Thymus (tissue), 11 donors: ENCODE data around the gene PBX1. TPM values are rescaled to one million over a fixed set of nuclear protein-coding genes. Genes with fewer than 3 reads are reported as not detected.

Source experiments
- DNase-seq, 9 donors: peaks; one replicate each; pipeline ENCODE4 v3.0.0-alpha.2; 2013; ENCODE audit warnings: low spot score in 9 of 9, low read depth in 6 of 9, missing footprints in 1 of 9
- H3K27ac ChIP-seq, 2 donors: one replicate each; pipeline ENCODE4 v1.5.1; 2013; ENCODE audit warnings: control low read depth in 1 of 2, low read depth in 1 of 2, low read length in 1 of 2, mild to moderate bottlenecking in 1 of 2, moderate library complexity in 1 of 2
- H3K27me3 ChIP-seq, 2 donors: one replicate each; pipeline ENCODE4 v1.5.1; 2013; ENCODE audit warnings: low read length in 1 of 2; ENCODE audit not compliant: control insufficient read depth in 2 of 2, insufficient read depth in 1 of 2
- H3K36me3 ChIP-seq, 2 donors: one replicate each; pipeline ENCODE4 v1.5.1; 2013; ENCODE audit warnings: low read length in 1 of 2, mild to moderate bottlenecking in 1 of 2, moderate library complexity in 1 of 2; ENCODE audit not compliant: control insufficient read depth in 2 of 2, insufficient read depth in 2 of 2
- H3K4me1 ChIP-seq, 2 donors: one replicate each; pipeline ENCODE4 v1.5.1; 2013; ENCODE audit warnings: low read length in 2 of 2; ENCODE audit not compliant: control insufficient read depth in 2 of 2, insufficient read depth in 2 of 2
- H3K4me3 ChIP-seq, 2 donors: one replicate each; pipeline ENCODE4 v1.5.1; 2013; ENCODE audit warnings: low read length in 2 of 2, control low read depth in 1 of 2, mild to moderate bottlenecking in 1 of 2
- H3K9me3 ChIP-seq, 2 donors: one replicate each; pipeline ENCODE4 v1.5.1; 2013; ENCODE audit warnings: low read length in 1 of 2, mild to moderate bottlenecking in 1 of 2; ENCODE audit not compliant: control insufficient read depth in 2 of 2, insufficient read depth in 1 of 2
- WGBS: extraction: QIAGEN DNeasy Blood & Tissue Kit; methylation state at CpG from one replicate; pipeline ENCODE4 v1.1.7; 2013; 5-methylcytosine and 5-hydroxymethylcytosine counted together
- polyA plus RNA-seq: library from polyadenylated mRNA; stranded (reverse); fragments of 200-250 nt; gene quantifications from one replicate; pipeline ENCODE4 v1.2.3, GENCODE V29; 2013
- total RNA-seq: library from RNA; stranded (reverse); fragments of 120-200 nt; gene quantifications from one replicate; pipeline ENCODE4 v1.2.4, GENCODE V29; 2013
- donor health status: healthy.

The PBX1 gene
- total and polyA plus RNA-seq, 2 donors, result 12.7 to 12.9 TPM

DNA sequence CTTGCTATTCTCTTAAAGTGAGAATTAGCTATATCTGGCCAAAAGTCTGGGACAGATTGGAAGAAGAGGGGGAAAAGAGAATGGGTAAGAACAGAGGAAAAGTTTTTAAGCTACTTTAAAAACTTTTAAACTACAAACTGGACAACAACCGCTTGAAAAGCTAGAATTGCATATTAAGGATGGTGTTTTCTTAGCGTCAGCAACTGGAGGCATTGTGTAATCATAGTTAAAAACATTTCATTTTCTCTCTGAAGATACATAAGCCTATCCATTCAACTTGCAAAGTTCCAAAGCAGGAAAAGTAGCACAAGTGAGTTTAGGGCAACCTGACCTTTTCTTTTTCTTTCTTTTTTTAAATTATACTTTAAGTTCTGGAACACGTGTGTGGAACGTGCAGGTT lies 10.9 kb downstream of the PBX1 start:
- no peak overlapping the region for H3K27ac ChIP-seq
- DNase-seq, result no peak
- H3K4me3 ChIP-seq, result no peak overlapping the region
- no peaks in the 10 kb centered on the region for H3K27me3 ChIP-seq
- no peaks in the 10 kb centered on the region for H3K9me3 ChIP-seq
- no peaks in the 10 kb centered on the region for H3K4me1 ChIP-seq
- no peaks in the 10 kb centered on the region for H3K36me3 ChIP-seq
- 96% methylated on average over 4 of the region's 4 CpGs for WGBS

DNA sequence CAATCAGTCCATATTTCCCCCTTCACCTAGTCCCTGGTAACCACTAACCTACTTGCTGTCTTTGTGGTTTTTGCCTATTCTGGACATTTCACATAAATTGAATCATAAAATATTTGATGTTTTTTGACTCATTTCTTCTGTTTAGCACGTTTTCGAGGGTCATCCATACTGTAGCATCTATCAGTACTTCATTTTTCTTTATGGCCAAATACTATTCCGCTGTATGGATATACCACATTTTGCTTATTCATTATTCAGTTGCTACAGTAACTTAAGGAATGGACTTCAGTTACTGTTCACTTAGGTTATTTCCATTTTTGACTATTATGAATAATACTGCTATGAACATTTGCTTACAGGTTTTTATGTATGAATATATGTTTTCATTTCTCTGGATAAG lies 12.3 kb downstream of the PBX1 start:
- DNase-seq, result no peak
- no peaks in the 10 kb centered on the region for H3K4me1 ChIP-seq
- peaks cover 0 to 6% of the 10 kb centered on the region in 2 donors for H3K27me3 ChIP-seq
- no peak overlapping the region for H3K27ac ChIP-seq
- no peak overlapping the region for H3K4me3 ChIP-seq
- 95% methylated on average over 3 of the region's 3 CpGs for WGBS
- H3K36me3 ChIP-seq, result no peaks in the 10 kb centered on the region
- no peaks in the 10 kb centered on the region for H3K9me3 ChIP-seq

DNA sequence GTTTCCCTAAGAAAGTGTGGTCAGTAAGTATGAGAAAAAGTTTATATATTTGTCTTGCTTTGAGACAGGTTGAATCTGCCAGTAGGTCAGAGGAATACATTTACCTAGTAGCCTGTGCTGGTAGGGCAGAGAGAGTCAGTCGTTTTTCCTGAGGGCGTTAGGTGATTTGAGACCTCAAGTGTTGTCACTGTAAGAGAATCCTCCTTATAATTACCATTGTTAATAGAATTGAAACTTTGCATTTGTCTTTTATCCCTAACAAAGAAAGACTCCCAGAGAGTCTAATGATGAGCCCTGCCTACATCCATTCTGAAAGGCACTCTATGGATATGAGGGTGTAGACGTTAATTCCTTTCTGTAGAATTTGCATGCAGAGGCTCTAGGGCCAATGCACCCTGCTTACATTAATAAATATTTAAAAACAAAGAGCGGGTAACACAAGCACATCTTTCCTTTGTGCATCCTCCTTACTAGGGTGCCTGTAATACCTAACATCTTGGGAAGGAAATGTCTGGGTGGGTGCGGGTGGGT lies 16.4 kb downstream of the PBX1 start:
- WGBS, result 92% methylated on average over 5 of the region's 5 CpGs
- Histone ChIP-seq H3K27me3 (peaks cover 0 to 15% of the 10 kb centered on the region in 2 donors), H3K9me3 (no peaks in the 10 kb centered on the region), H3K27ac (no peak overlapping the region), H3K4me1 (no peaks in the 10 kb centered on the region), H3K4me3 (no peak overlapping the region), H3K36me3 (no peaks in the 10 kb centered on the region)
- DNase-seq, result no peak

DNA sequence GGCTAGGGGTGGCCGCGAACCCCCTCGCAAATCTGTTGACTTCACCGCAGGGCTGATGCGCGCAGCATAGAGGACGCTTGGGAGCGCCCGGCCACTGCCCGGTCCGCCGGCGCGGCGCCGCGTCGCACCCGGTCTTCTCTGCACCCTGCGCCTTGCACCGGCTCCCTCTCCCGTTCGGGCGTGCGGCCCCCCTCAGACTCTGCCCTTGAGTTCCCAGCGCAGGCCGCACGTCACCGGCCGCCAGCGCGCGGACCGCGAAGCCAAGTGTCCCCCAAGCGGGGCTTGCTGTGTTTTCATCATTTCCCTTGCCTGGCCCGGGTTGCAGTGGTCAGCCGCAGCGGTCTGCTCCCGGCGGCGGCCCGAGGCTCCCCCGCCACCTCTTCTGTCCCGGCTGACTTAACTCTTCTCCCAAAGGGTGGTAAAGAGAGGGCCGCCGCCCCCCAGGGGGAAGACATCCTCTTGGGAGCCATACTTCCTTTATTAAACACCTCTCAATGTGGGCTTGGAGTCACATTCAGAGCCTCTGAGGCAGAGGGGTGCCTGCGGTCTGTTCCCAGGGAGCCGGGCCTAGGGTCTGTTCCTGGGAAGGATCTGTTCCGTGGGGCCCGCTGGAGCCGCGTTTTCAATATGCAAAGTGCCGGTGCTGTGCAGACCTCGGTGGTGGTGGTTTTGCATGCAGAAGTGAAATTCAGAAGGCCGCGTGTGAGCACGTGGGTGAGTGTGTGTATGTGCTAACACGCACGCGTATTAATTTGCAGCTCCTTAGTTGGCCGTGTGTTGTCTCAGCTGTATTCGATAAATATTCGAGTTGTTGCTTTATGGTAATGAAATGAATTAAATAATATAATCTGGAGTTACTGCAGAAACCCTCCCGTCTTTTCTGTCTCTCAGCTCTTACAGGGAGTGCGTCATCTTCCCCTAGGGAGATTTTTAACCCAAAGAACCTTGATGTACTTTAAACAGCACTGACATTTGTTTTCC lies 17.6 kb downstream of the PBX1 start:
- no peaks in the 10 kb centered on the region for H3K4me1 ChIP-seq
- no peaks in the 10 kb centered on the region for H3K36me3 ChIP-seq
- H3K27me3 ChIP-seq, result peaks cover 0 to 15% of the 10 kb centered on the region in 2 donors
- 91% methylated on average over 66 of the region's 66 CpGs for WGBS
- no peak for DNase-seq
- no peak overlapping the region for H3K4me3 ChIP-seq
- no peaks in the 10 kb centered on the region for H3K9me3 ChIP-seq
- peak overlapping the region; percentile 36 to 43 for H3K27ac ChIP-seq

DNA sequence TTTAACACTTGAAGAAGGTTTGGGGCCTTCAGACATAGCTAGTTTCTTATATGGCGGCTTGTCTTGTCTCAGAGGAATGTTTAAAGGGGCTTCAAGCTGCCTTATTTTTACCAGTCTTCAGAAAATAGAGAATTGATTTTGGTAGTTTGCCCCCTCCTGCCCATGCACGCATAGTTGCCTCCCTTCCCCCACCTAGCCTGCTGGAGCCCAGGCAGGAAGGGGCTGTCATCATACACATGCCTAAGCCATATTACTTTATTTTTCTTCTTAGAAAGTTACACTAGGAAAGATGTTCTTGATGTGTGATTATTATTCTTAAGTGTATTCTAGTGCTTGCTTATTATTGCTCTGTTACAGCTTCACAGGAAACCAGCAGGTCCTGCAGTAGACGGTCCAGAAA lies 18.3 kb downstream of the PBX1 start:
- 92% methylated on average over 3 of the region's 3 CpGs for WGBS
- DNase-seq, result no peak
- peaks cover 0 to 15% of the 10 kb centered on the region in 2 donors for H3K27me3 ChIP-seq
- H3K9me3 ChIP-seq, result no peaks in the 10 kb centered on the region
- no peaks in the 10 kb centered on the region for H3K4me1 ChIP-seq
- peak overlapping the region in 1 of 2 donors; percentile 32 for H3K27ac ChIP-seq
- no peaks in the 10 kb centered on the region for H3K36me3 ChIP-seq
- H3K4me3 ChIP-seq, result no peak overlapping the region

DNA sequence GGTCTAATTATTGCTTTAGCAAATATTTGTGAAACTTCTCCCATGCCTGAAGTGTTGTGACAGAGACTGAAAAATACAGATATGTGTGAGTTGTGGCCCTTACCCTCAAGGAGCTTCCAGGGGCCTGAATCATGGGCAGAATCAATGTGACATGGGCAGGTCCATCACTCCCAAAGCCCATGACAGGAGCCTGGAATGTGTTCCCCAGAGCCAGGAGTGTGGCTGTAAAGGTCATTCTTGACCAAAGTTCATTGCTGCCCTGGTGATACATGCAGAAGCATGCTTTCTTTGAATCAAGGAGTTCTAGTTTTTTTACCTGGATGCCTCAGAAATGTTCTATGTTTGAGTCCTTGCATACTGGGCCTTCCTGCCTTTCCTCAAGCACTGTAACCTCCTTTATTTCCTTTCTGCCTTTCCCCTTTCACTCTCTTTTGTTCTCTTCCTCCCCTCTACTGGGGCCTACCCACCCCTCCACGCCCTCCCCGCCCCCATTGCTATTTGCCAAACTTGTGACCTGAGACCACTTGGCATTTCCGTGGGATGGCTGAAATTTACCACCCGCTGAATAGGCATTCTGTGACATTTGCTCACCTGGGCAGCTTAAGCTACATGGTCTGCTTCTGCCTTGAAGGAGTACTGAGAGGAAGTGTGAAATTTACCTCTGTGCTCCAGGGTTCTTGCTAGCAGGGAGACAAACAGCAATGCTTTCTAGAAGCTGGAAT lies 19.7 kb downstream of the PBX1 start:
- DNase-seq, result no peak
- 91% methylated on average over 4 of the region's 4 CpGs for WGBS
- no peaks in the 10 kb centered on the region for H3K9me3 ChIP-seq
- H3K4me1 ChIP-seq, result no peaks in the 10 kb centered on the region
- peak overlapping the region; percentile 27 to 51 for H3K27ac ChIP-seq
- no peaks in the 10 kb centered on the region for H3K36me3 ChIP-seq
- peaks cover 0 to 15% of the 10 kb centered on the region in 2 donors for H3K27me3 ChIP-seq
- no peak overlapping the region for H3K4me3 ChIP-seq

DNA sequence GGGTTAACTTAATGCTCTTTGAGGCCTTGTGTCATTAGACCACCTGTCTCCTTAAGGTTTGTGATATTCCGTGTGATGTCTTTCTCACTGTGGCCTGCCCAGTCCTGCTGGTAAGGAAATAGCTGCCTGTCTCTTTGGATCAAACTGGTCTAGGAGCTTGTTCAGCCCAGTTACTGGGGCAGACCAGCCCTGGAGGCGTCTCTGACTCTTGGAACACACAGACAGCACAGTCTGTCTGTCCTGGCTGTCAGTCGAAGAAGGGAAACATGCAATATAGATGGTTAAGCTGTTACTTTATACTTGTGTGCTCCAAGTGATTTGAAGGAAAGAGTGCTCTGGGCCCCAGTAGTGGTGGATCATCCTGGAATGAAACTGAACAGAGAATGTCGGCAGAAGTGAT lies 20.4 kb downstream of the PBX1 start:
- no peaks in the 10 kb centered on the region for H3K4me1 ChIP-seq
- H3K27ac ChIP-seq, result peak overlapping the region; percentile 18 to 47

DNA sequence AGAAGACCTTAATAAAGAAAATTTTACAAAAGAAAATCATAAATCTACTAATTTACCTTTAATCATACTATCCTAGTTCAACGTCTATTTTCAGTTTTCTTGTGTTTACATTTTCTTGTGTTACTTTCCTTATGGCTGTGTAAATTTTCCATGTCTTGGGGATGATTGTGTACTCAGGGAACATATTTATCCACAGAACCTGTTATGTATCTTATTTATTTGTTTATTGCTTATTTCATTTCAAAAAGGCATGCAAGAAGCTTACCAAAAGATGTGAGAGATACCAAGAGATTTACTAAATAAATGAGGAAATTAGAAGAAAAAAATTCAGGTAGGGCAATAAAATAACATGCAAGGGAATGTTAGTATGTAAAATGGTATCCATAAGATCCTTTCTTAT lies 22.8 kb downstream of the PBX1 start:
- Histone ChIP-seq H3K4me1 (no peaks in the 10 kb centered on the region), H3K4me3 (no peak overlapping the region), H3K27ac (no peak overlapping the region)

More for the DNA sequence above, 20.4 kb downstream of the PBX1 start:
- H3K4me3 ChIP-seq, result no peak overlapping the region
- 94% methylated on average over 4 of the region's 4 CpGs for WGBS
- peaks cover 0 to 15% of the 10 kb centered on the region in 2 donors for H3K27me3 ChIP-seq
- no peaks in the 10 kb centered on the region for H3K9me3 ChIP-seq
- H3K36me3 ChIP-seq, result no peaks in the 10 kb centered on the region
- DNase-seq, result no peak

DNA sequence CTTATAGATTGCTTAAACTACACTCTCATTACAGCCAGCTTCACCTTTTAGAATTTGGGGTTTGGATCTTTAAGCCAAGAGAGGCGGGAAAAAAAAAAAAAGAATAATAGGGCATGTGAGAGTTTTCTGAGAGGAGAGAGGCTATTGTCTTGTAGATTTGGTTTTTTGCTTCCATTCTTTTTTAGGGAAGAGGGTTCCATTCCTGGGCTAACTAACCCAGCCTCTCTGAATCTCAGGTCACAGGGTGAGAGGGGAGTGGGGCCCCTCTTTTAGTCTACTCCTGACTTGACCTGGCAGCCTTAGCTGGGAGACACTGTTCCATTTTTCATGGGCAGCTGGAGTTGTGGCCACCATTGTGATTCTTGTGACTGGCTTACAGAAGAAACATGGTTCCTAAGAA lies 24.2 kb downstream of the PBX1 start:
- no peak for DNase-seq
- Histone ChIP-seq H3K4me1 (no peaks in the 10 kb centered on the region), H3K27me3 (no peaks in the 10 kb centered on the region), H3K36me3 (no peaks in the 10 kb centered on the region), H3K4me3 (no peak overlapping the region), H3K27ac (no peak overlapping the region), H3K9me3 (no peaks in the 10 kb centered on the region)
- WGBS, result 92% methylated on average over 1 of the region's 1 CpG

More for the DNA sequence above, 22.8 kb downstream of the PBX1 start:
- Histone ChIP-seq H3K27me3 (peaks cover 0 to 5% of the 10 kb centered on the region in 2 donors), H3K36me3 (no peaks in the 10 kb centered on the region), H3K9me3 (no peaks in the 10 kb centered on the region)
- WGBS, result 95% methylated on average over 1 of the region's 1 CpG
- no peak for DNase-seq
